HG03064 (cell line): ENCODE measurements around the gene TOMM70.
A peak's percentile ranks its signal among the peaks of the same experiment; 100 is the strongest.
"Not testable (repeated sequence)": the region's sequence is repeated elsewhere in the genome, so short reads cannot be mapped to it uniquely, and the experiment has no call there.

Experiments used
- ATAC-seq: cut with Tn5 transposase; IDR thresholded peaks from one replicate; pipeline ENCODE4 v1.9.1; 2021; ENCODE audit warnings: low read depth; ENCODE audit not compliant: unreplicated experiment

The TOMM70 gene

GRCh38 chr3:100331660-100332059 lies 69.2 kb downstream of the TOMM70 start:
- ATAC-seq: no peak

- ATAC-seq: no peak
These were observed 70.2 kb downstream of the TOMM70 start for GRCh38 chr3:100330651-100331050.

GRCh38 chr3:100329800-100330489 lies 70.9 kb downstream of the TOMM70 start:
- no peak for ATAC-seq

GRCh38 chr3:100327377-100327776 lies 73.5 kb downstream of the TOMM70 start:
- ATAC-seq: not testable (repeated sequence)

GRCh38 chr3:100325827-100326226 lies 75.1 kb downstream of the TOMM70 start:
- no peak for ATAC-seq

- ATAC-seq: no peak
These were observed 76.8 kb downstream of the TOMM70 start for GRCh38 chr3:100324044-100324443.

DNA sequence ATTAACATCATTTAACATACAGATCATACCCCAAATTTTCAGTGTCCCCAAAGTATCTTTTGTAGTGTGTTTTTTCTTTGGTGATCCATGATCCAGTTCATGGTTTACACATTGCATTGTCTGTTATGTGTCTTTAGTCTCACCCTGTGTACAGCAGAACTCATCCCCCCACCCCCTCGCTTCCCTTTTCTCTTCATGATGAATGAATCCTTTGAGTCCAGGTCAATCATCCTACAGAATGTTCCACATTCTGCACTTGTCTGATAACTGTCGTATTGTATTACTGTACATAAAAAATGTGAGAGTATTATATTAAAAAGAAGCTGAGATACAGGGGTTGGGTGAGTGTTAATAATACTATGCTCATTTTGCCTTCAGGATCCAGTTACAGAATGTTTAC lies 80.9 kb downstream of the TOMM70 start:
- no peak for ATAC-seq

DNA sequence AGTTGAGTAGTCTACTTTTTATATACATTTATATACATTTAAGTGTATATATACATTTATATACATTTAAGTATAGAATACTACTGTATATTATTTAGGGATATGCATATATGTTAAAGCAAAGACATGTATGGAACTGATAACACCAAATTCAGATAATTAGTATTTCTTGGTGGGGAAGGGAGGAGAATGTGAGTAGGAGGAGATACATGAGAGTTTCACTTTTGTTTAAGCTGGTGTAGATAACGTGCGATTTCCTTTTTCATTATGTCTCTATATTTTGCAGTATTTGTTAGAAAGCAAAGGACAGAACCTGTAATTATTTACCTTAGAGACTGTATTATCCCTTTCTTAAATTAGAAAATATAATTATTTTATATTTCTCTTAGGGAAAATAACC lies 83.0 kb downstream of the TOMM70 start:
- ATAC-seq: no peak

- ATAC-seq: peak; percentile 61
These were observed 84.2 kb downstream of the TOMM70 start for GRCh38 chr3:100316641-100317069.
